ENCODE measurements around the gene MATK.

Gene MATK

DNA sequence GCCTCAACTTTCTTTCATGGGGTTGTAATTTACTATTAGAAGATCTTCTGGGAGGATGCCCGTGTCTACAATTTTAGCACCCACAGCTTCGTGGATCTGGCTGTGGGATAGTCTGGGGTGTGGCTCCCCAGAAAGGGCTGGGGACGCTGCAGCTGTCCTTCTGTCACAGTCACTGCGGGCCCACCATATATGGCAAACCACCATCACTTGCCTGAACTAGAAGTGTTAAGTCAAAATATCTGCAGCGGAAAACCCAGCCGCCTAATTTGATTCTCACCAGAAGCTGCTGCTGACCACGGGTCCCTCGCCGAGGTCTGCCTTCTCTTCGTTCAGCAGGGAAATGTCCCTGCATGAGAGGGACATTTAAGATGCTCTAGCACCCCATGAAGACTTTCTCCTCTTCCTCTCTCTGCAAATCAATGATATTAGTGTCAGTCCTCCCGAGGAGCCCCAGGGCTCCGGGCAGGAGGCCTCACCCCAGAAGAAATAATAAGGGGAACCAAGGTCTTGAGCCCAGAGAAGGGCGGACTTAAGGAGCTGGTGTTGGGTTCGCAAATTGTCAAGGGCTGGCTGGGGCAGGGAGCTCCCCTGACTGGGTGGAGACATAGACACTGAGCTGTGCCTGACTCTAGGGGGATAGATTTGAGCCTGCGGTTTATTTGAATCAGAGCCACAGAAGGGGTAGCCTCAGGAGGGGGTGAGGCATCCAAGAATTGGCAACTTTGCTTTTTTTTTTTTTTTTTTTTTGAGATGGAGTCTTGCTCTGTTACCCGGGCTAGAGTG is 3.0 kb upstream of the MATK start:
- peak; percentile 63 for DNase-seq

DNA sequence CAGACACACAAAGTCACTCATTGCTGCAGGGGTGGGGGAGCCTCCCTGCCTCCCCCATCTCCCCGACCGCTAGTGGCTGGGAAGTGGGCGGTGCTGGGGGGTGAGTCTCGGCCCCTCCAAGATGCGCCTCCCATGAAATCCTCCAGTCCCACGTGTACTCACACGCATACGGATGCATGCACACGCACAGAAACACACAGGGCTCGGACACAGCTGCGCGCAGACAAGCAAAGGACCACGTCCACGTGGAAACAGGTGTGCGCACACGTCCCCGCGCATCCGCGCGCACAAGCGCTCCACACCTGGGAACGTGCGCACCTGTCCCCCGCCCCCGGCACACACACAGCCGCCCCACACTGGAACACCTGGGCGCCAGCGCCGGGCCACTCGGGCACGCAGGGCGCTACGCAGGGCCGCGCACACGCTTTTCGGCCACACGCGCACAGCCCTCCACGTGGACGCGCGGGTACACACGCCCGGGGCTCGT is 687 bp downstream of the MATK start:
- peak; percentile 23 for DNase-seq

- DNase-seq, result no peak
Observed at GRCh38 chr19:3784607-3785450, 1.4 kb downstream of the MATK start.

GRCh38 chr19:3783660-3784584 is 2.3 kb downstream of the MATK start:
- peak; percentile 58 for DNase-seq

DNA sequence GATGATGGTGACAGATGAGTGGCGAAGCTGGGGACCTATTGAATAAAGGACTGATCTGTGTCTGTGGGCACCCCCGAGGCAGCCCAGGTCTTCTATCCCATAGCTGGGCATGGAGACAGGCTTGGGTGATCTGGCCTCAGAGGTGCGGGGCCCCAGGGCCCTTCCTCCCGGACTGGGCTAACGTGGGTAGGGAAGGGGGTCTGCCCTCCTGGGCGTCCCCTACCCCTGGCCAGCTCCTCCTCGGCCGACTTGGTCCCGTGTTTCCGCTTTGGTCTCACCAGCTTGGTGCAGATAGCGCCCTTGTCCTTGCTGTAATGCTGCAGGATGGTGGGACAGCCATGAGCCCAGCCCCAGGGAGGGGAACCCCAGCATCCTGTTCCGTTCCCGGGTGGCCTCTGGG is 3.3 kb downstream of the MATK start:
- no peak for DNase-seq

GRCh38 chr19:3782330-3782729 is 3.9 kb downstream of the MATK start:
- no peak for DNase-seq

DNA sequence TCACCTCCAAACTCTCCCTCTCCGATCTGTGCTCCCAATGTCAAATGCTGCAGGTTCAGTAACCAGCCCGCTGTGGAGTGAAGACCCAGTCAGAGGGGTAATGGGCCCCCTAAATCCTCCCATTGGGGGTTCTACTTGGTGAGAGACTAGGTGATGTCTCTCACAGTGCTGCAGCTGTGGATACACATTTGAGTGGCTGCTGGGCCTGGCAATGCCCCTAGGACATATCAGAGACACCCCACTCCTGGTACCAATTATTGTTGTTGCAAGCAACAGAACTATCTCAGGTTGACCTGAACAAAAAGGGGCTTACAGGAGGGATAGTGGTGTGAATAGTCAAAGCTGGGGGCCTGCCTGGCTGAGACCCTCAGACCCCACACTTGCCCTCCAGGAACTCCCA is 4.6 kb downstream of the MATK start:
- DNase-seq, result no peak

- no peak for DNase-seq
Observed at GRCh38 chr19:3780786-3781304, 5.3 kb downstream of the MATK start.

DNA sequence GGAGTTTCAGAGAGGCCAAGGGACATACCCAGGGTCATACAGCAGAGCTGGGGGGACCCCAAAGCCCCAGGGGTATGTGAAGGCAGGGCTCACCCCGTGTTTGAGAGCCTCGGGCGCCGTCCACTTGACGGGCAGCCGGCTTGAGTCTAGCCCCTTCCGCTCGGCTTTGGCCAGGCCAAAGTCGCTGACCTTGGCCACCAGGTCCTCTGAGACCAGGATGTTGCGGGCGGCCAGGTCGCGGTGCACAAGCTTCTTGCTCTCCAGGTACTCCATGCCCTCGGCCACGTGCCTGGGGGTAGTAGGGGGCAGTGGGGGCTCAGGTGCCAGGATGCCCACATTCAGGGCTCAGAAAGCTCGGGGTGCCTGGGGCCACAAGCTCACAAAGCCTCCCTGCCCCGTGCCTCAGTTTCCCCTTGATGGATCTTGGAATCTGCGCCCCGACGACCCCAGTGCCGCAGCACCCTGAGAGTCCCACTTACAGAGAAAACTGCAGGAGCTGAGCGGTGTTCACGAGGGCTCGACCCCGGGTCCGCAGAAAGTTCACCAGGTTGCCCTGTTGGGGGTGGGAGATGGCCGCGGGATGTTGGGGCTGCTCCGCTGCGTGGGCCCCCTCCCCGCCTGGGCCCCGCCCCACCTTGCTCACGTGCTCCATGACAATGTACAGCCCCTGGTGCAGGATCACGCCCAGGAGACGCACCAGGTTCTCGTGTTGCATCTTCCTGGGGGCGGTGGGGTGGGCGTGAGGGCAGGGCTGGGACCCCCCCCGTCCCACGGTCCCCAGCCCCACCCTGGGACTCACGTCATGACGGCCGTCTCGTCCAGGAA is 7.1 kb downstream of the MATK start:
- no peak for DNase-seq

DNA sequence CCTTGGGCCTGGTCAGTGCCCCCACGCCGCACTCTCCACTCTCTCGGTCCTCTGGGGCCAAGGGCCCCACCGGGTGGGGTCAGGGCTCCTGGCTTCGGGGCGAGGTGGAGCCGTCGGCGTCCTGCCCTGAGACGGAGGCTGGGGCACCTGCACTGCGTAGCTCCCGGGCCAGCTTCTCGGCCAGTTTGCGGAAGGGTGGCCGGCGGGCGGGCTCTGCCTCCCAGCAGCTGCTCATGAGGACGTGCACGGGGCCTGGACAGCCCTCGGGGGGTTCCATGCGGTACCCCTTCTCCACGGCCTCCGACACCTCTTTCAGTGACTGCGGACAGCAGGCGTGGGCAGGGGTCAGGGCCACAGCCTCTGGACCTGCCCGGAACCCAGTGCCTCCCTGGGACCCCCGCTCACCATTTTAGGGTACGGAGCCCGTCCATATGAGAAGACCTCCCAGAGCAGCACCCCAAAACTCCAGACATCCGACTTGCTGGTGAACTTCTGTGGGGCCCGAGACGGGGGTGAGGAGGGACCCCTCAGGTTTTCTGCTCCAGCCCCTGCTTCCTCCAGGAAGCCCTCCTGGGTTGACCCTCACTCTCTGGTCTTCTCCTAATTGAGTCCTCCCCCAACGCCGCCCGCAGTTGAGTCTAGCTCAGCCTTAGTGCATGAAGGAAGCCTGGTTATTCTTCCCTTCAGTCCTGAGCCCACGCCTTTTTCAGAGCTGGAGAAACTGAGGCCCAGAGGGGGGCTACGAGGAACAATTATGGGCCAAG is 7.9 kb downstream of the MATK start:
- DNase-seq, result no peak

- DNase-seq, result no peak
Observed at GRCh38 chr19:3776479-3777040, 9.6 kb downstream of the MATK start.

DNA sequence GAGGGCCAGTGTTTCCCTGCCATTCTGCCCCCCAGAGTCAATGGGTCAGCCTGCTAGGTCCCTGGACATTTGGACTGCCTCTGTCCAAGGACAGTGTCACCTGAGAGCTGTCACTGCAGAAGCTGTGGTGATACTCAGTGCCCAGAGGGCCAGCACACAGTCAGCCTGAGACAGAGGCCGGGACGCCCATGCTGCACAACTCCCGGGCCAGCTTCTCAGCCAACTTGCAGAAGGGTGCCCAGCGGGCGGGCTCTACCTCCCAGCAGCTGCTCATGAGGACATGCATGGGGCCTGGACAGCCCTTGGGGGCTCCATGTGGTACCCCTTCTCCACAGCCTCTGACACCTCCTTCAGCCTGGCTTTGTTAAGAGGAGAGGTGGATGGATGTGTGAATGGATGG is 10.3 kb downstream of the MATK start:
- DNase-seq, result no peak

- no peak for DNase-seq
Observed at GRCh38 chr19:3775374-3775711, 10.8 kb downstream of the MATK start.

GRCh38 chr19:3774621-3775373 is 11.4 kb downstream of the MATK start:
- DNase-seq, result no peak

GRCh38 chr19:3773814-3774515 is 12.2 kb downstream of the MATK start:
- no peak for DNase-seq

- no peak for DNase-seq
Observed at GRCh38 chr19:3771906-3772455, 14.2 kb downstream of the MATK start, which contains the start of gene RAX2. Gene RAX2, minus strand, starts transcription at chr19:3772228. Its CDS starts 486 bp downstream, at chr19:3771742.

GRCh38 chr19:3771000-3771905 is 14.9 kb downstream of the MATK start:
- no peak for DNase-seq

Measured in CD4-positive, alpha-beta T cell treated with Interleukin-21 for 1 hour (primary cell).